ENCODE measurements around the gene IBA57.
A peak's percentile ranks its signal among the peaks of the same experiment; 100 is the strongest.

The IBA57 gene

GRCh38 chr1:228197555-228198147 is 32.0 kb downstream of the IBA57 start:
- no peak for DNase-seq

GRCh38 chr1:228198977-228199590 is 33.5 kb downstream of the IBA57 start:
- DNase-seq, result no peak

- DNase-seq, result no peak
Measured at GRCh38 chr1:228204958-228205357, 39.4 kb downstream of the IBA57 start.

DNA sequence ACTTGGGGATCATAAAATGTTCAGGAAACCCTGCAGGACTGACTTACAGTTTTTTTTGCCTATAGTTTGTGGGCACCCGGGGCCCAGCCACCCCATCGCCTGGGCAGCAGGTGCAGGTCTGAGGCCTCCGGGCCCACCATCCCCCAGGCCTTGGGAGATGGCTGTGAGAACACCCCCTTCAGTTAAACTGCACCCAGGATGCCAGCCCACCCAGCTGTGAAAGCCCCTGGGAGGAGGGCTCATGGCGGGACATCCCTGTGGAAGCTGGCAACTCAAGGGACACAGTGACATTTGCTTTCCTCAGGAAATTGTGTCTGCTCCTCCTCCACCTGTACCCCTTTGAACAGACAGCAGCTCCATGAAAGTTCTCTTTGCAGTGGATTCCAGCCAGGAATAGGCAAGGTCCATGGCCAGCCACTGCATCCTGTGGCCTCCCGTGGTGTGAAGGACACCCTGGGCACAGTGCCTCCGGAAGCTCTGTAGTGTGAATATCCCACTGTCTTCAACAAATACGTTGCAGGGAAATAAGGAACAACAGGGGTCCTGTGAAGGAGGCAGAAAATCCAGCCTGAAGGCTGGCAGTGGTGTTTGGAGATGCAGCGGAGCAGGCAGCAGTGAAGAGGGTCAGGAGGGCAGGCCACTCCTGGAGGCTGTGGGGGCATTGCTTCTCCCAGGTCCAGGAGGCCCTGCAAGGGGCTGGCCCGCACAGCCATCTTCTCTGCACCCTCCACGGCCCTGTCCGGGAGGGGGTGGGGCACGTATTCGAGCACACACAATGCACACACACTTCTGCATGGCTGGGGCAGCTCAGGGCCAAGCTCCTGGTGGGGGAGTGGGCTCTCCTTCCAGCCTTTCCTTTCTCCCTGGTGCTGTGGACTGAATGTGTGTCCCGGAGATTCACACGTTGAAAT is 40.2 kb downstream of the IBA57 start:
- no peak for DNase-seq

- no peak for DNase-seq
Measured at GRCh38 chr1:228206582-228207351, 41.2 kb downstream of the IBA57 start.

DNA sequence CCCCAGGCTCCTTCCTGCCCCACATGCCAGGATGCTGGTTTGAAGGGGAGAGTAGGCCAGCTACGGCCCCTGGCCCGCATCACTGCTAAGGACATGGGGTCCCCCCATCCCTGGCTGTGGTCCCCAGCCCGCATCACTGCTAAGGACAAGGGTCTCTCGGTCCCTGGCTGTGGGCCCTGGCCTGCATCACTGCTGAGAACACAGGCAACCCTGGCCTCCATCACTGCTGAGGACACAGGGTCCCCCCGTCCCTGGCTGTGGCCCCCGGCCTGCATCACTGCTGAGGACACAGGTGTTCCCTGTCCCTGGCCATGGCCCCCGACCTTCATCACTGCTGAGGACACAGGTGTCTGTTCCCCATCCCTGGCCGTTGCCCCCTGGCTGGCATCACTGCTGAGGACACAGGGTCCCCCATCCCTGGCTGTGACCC is 41.8 kb downstream of the IBA57 start:
- no peak for DNase-seq

GRCh38 chr1:228207851-228208821 is 42.5 kb downstream of the IBA57 start, which contains the start of gene OBSCN:
Gene OBSCN, plus strand, starts transcription at chr1:228208044. Its CDS starts 3,740 bp downstream, at chr1:228211784.
- DNase-seq, result no peak

- DNase-seq, result no peak
Measured at GRCh38 chr1:228208831-228209551, 43.4 kb downstream of the IBA57 start.

DNA sequence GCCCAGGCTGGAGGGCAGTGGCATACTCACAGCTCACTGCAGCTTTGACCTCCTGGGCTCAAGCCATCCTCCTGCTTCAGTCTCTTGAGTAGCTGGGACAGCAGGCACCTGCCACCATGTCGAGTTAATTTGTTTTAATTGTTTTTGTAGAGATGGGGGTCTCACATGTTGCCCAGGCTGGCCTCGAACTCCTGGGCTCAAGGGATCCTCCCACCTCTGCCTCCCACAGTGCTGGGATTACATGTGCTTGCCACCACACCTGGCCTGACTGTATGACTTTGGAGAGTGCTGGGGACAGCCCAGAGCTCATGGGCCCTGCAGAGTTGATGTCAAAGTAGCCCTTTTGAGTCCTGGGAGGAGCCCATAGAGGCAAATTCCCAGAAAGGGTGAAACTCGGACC is 44.1 kb downstream of the IBA57 start:
- DNase-seq, result no peak

DNA sequence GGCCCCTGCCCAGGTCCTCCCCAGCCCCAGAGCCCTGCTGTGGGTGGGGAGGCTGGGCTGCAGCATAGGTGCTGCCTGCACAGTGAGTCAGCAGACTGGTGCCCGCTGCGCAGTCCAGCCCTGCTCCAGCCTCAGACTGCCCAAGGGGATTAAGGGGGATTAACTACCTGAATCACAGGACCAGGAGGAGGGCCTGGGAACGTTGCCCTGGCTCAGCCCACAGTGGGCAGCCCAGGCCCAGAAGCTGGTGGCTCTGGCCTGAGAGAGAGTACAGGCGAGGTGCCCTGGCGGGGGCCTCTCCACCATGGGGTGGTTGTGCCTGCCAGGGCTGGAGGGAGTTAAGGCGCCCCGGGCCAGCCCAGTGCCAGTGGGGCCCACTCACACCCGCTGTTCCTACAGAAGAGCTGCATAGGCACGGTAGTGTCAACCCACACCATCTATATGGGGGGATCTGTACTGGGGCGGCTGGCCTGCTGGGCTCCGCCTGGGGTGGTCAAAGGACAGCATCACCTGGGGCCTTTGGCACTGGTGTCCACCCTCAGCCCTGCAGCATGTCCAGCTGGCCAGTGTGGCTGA is 44.6 kb downstream of the IBA57 start:
- DNase-seq, result no peak

- DNase-seq, result no peak
Measured at GRCh38 chr1:228210712-228211530, 45.3 kb downstream of the IBA57 start.

DNA sequence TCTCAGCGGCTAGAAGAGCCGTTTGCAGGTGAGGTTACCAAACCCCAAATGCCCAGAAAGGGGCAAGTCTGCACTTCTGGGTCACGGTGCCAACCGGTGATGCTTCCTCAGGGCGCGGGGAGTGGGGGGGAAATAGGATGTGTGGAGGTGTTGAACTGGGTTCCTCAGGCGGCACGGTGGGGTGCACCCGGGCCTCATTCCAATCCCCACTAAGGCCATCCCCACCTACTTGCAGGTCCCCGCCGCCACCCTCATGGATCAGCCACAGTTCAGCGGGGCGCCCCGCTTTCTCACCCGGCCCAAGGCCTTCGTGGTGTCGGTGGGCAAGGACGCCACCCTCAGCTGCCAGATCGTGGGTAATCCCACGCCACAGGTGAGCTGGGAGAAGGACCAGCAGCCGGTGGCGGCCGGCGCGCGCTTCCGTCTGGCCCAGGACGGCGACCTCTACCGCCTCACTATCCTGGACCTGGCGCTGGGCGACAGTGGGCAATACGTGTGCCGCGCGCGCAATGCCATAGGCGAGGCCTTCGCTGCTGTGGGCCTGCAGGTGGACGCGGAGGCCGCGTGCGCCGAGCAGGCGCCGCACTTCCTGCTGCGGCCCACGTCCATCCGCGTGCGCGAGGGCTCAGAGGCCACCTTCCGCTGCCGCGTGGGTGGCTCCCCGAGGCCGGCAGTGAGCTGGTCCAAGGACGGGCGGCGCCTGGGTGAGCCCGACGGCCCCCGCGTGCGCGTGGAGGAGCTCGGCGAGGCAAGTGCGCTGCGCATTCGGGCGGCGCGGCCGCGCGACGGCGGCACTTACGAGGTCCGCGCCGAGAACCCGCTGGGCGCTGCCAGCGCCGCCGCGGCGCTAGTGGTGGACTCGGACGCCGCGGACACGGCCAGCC is 46.2 kb downstream of the IBA57 start:
- DNase-seq, result no peak

DNA sequence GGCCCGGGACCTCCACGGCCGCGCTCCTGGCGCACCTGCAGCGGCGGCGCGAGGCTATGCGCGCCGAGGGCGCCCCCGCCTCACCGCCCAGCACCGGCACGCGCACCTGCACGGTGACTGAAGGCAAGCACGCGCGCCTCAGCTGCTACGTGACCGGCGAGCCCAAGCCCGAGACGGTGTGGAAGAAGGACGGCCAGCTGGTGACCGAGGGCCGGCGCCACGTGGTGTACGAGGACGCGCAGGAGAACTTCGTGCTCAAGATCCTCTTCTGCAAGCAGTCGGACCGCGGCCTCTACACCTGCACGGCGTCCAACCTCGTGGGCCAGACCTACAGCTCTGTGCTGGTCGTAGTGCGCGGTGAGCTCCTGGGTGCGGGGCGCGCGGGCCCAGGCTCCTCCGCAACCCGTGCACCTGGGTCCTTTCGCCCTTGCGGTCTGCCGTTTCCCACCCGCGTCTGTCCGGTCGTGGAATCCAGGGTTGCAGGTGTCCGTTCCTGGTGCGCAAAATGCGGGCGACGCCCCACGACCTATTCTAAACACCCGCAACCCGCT is 46.9 kb downstream of the IBA57 start:
- DNase-seq, result no peak

DNA sequence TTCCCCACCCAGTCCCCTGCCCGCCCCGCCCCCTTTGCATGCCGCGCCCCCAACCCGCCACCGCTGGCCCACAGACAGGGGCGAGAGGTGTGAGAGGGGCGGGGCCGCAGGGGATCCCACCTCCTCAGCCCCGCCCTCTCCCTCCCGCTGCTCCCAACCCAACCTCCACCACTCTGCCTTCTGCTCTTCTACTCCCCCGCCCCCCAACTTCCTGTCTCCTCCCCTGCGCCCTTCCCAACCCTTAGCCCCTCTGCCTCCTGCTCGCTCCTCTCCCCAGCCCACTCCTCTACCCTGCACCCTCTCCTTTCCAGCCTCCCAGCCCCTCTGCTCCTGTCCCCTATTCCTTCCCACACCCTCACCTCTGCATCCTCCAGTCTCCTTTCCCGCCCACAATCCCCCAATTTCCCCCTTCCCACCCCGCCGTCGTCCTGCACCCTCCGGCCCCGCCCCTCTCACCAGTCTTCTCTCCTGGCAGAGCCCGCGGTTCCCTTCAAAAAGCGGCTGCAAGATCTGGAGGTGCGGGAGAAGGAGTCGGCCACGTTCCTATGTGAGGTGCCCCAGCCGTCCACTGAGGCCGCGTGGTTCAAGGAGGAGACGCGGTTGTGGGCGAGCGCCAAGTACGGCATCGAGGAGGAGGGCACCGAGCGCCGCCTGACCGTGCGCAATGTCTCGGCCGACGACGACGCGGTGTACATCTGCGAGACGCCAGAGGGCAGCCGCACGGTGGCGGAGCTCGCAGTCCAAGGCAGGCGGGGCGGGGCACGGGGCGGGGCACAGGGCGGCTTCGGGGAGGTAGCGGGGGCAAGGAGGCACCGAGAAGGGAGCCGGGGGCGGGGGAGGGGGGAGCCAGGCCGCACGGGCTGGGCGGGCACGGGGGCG is 47.6 kb downstream of the IBA57 start:
- peak; percentile 75 for DNase-seq

DNA sequence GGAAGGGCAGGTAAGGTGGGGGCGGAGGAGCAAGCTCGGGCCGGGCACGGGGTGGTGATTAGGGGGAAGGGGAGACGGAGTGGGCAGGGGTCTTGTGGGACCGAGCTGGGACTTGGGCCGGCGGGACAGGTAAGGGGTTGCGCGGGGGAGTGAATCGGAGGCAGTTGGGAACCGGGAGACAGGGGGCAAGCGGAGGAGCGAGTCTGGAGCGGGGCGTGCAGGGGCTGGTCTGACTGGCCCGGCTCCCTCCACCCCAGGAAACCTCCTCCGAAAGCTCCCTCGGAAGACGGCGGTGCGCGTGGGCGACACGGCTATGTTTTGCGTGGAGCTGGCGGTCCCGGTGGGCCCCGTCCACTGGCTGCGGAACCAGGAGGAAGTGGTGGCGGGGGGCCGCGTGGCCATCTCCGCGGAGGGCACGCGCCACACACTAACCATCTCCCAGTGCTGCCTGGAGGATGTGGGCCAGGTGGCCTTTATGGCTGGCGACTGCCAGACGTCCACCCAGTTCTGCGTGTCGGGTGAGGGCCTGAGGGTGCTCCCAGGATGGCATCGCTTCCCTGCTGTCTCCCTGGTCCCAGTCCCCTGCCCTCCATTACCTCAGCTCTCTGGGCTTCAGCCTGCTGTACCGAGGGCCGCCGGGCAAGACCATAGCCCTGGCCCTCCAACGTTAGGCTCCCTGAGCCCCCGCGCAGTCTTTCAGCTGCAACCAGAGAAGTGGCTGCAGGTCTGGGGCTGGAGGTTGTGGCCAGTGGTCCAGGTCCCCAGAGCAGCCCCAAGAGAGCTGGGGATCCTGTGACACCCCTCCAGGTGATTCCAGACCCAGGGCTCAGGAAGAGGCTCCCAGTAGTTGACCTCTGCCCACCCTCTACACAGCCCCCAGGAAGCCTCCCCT is 48.6 kb downstream of the IBA57 start:
- DNase-seq, result no peak

All from NCI-H2171 treated with DMSO at 0.1 percent for 48 hours (cell line).